GM19240 (cell line): ENCODE measurements around the gene IGSF10.

Experiments used
- DNase-seq: peaks from one replicate; pipeline ENCODE4 v3.0.0; 2011; ENCODE audit warnings: low spot score; ENCODE audit not compliant: insufficient read length

IGSF10 gene

DNA sequence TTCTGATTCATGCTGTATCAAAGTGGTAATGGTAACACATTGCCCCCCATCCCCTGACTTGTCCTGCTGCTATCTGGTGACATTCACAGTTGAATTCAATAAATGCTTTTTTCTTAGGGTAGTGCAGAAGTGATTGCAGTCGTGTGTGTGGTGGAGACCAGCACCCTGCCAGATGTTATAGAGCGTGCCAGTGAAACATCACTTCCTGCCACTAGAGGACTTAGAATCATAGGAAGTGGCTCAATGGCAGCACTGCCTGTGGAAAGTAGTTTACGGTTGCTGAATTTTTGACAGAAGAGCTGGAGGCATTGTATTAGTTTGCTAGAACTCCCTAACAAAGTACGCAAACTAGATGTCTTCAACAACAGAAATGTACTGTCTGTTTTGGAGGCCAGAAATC, 38.9 kb downstream of the IGSF10 start:
- no peak for DNase-seq

GRCh38 chr3:151419806-151420205, 41.1 kb downstream of the IGSF10 start:
- no peak for DNase-seq

DNA sequence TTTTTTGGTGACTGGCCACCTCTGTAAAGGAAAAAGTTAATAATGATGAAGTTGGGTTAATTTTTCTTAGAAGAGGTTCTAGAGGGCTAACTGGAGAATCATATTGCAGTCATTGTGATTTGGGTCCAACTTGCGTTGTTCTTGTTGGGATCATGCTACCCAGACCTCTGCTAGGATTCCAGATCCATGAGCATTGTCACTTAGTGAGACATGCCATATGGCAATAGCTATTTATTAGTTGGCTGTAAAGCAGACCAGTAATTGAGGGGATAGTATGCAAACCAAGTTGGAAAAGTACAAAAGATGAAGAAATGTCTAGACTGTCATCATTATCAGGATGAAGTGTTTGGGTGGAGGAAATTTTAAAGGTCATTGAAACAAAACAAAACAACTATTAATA, 45.6 kb downstream of the IGSF10 start:
- no peak for DNase-seq

- DNase-seq = no peak
These were observed 47.9 kb downstream of the IGSF10 start for GRCh38 chr3:151412989-151413388.
